AG09309 (cell line): ENCODE data around the gene NPAS1.

Experiments used
- DNase-seq: peaks from one replicate; pipeline ENCODE4 v3.0.0-alpha.2; 2010; ENCODE audit warnings: low read depth
- H3K4me3 ChIP-seq: 2 replicates; pipeline ENCODE4 v1.5.1; 2011; ENCODE audit warnings: mild to moderate bottlenecking, low read depth, low read length, moderate library complexity; ENCODE audit not compliant: control insufficient read depth
- CTCF ChIP-seq: IDR thresholded peaks from 2 replicates; pipeline ENCODE4 v1.5.1; 2011; ENCODE audit warnings: mild to moderate bottlenecking, low read depth, low read length, inconsistent platforms; ENCODE audit not compliant: insufficient read depth, control insufficient read depth; ENCODE audit errors: missing control alignments

The NPAS1 gene

GRCh38 chr19:46999878-47000277, 19.8 kb upstream of the NPAS1 start:
- no peak overlapping the region for H3K4me3 ChIP-seq
- TF ChIP-seq CTCF, result no peak
- no peak for DNase-seq

GRCh38 chr19:47000373-47000772, 19.3 kb upstream of the NPAS1 start:
- DNase-seq, result no peak
- TF ChIP-seq CTCF, result no peak
- H3K4me3 ChIP-seq, result no peak overlapping the region

GRCh38 chr19:47001584-47001983, 18.1 kb upstream of the NPAS1 start:
- DNase-seq, result no peak
- TF ChIP-seq CTCF, result no peak
- no peak overlapping the region for H3K4me3 ChIP-seq

- H3K4me3 ChIP-seq, result no peak overlapping the region
- DNase-seq, result no peak
- TF ChIP-seq CTCF, result no peak
These were observed 17.4 kb upstream of the NPAS1 start for GRCh38 chr19:47002106-47002766.

GRCh38 chr19:47002853-47003610, 16.6 kb upstream of the NPAS1 start:
- no peak overlapping the region for H3K4me3 ChIP-seq
- TF ChIP-seq CTCF, result no peak
- no peak for DNase-seq

GRCh38 chr19:47003611-47004465, 15.8 kb upstream of the NPAS1 start:
- TF ChIP-seq CTCF, result no peak
- no peak overlapping the region for H3K4me3 ChIP-seq
- no peak for DNase-seq
